ENCODE results near the gene ARHGAP28. TPM values are rescaled to one million over a fixed set of nuclear protein-coding genes. Genes with fewer than 3 reads are reported as not detected.

Gene ARHGAP28
- total RNA-seq, 2 donors from 2014 or later, result 3.0 TPM

DNA sequence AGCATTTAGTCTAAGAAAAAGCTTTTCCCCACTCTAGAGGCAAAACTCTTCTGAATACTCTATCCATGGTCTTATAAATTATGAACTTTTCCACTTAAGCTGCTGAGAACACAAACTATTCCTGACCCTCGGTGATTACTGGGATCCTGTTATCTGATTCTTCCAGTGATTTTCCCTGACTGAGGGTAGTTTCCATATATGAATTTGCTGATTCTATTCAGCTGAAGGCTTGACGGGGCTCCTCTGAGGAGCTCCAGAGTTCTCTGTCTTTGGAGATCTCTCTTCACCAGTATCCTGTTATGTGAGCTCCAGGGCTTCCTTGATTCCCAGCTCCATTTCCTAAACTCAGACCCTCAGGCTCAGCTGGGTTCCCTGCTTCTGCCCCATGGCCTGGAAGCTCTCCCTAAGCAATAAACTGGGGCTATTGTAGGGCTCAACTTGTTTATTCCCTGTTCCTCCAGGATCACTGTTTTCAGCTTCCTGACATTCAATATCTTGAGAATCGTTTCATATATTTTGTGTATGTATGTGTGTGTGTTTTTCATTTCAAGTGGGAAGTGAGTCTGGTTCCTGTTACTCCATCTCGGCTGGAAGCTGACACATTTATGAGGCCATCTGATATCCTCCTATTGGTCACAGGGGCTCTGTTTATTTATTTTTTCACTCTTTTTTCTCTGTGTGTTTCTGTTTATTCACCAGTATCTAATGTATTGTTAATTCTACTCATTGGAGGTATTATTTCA, 78.2 kb downstream of the ARHGAP28 start:
- TF ChIP-seq, protein P1, sequence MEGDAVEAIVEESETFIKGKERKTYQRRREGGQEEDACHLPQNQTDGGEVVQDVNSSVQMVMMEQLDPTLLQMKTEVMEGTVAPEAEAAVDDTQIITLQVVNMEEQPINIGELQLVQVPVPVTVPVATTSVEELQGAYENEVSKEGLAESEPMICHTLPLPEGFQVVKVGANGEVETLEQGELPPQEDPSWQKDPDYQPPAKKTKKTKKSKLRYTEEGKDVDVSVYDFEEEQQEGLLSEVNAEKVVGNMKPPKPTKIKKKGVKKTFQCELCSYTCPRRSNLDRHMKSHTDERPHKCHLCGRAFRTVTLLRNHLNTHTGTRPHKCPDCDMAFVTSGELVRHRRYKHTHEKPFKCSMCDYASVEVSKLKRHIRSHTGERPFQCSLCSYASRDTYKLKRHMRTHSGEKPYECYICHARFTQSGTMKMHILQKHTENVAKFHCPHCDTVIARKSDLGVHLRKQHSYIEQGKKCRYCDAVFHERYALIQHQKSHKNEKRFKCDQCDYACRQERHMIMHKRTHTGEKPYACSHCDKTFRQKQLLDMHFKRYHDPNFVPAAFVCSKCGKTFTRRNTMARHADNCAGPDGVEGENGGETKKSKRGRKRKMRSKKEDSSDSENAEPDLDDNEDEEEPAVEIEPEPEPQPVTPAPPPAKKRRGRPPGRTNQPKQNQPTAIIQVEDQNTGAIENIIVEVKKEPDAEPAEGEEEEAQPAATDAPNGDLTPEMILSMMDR (IDR thresholded peaks at IDR 0.05), result no peak
- Histone ChIP-seq H3K9me3 (peaks cover 4 to 13% of the 10 kb centered on the region in 2 donors), H3K4me1 (no peaks in the 10 kb centered on the region), H3K36me3 (no peaks in the 10 kb centered on the region), H3K27ac (no peak overlapping the region), H3K4me3 (no peak overlapping the region), H3K27me3 (no peaks in the 10 kb centered on the region)
- DNase-seq (ENCODE audit: low spot score), result no peak

DNA sequence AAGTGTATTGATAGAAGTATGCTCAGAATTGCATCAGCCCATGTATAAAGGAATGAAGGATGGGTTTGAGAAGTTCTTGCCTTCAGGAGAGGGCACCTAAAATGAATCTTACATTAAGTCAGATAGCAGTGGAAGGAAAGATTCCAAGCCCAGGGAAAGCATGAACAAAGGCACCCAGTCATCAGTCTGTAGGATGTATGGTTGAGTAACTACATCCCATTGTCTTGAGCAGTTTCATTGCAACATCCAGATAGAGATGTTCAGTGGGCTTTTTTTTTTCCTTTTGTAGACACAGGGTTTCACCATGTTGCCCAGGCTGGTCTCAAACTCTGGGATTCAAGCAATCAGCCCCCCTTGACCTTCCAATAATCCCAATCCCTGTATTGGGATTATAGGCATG, 80.7 kb downstream of the ARHGAP28 start:
- TF ChIP-seq, protein P1 (IDR thresholded peaks at IDR 0.05), result no peak

DNA sequence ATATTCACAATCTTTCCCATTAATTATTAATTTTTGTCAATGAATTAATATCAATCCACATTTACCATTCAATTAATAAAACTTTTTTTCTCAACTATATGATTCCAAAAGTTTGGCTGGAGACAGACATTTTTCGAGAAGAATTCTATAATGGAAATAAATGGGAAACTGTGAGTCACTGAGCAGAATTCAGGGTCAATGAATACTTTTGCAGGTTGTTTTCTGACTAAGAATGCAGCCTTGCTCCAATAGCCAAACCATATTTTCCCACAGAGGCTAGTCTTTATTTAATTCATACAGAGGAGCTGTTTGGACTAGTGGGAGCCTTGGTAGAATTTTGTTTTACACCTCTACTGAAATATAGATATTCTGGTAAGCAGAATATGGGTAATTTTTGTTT, 82.3 kb downstream of the ARHGAP28 start:
- H3K9me3 ChIP-seq, result no peaks in the 10 kb centered on the region
- H3K27me3 ChIP-seq, result no peaks in the 10 kb centered on the region
- H3K4me3 ChIP-seq, result no peak overlapping the region
- DNase-seq (ENCODE audit: low spot score), result no peak
- no peaks in the 10 kb centered on the region for H3K4me1 ChIP-seq
- H3K36me3 ChIP-seq, result no peaks in the 10 kb centered on the region
- TF ChIP-seq, protein P1 (IDR thresholded peaks at IDR 0.05), result no peak
- no peak overlapping the region for H3K27ac ChIP-seq

More for the DNA sequence above, 80.7 kb downstream of the ARHGAP28 start:
- H3K27me3 ChIP-seq, result no peaks in the 10 kb centered on the region
- no peaks in the 10 kb centered on the region for H3K36me3 ChIP-seq
- H3K9me3 ChIP-seq, result no peaks in the 10 kb centered on the region
- no peak overlapping the region for H3K27ac ChIP-seq
- H3K4me1 ChIP-seq, result no peaks in the 10 kb centered on the region
- no peak for DNase-seq (ENCODE audit: low spot score)
- no peak overlapping the region for H3K4me3 ChIP-seq

DNA sequence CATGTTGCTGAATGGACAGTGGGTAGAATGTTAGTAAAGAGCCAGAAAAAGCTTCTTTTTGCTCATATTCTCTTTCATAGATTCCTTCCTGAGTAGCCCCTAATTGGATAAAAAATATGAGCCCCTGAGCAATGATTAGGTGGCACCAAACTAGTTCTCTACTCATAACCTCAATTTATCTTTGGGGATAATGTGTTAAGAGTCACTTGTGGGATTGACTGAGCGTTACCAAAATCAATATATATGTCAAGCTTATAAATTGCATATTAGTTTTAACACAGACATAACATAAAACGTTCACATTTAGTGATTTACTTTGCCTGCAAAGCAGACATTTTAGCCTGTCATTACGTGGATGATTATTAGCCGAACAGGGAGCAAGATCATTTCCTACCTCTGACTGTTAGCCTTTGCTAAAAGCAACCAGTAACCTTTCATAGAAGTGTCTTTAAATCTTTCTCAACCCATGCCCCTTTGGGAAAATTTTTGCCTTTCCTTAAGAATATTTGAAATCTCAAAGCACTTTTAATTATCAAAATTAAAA, 85.4 kb downstream of the ARHGAP28 start:
- no peaks in the 10 kb centered on the region for H3K4me1 ChIP-seq
- H3K27ac ChIP-seq, result no peak overlapping the region
- no peaks in the 10 kb centered on the region for H3K27me3 ChIP-seq
- no peak for DNase-seq (ENCODE audit: low spot score)
- H3K9me3 ChIP-seq, result no peaks in the 10 kb centered on the region
- TF ChIP-seq, protein P1 (IDR thresholded peaks at IDR 0.05), result no peak
- H3K36me3 ChIP-seq, result no peaks in the 10 kb centered on the region
- H3K4me3 ChIP-seq, result no peak overlapping the region

DNA sequence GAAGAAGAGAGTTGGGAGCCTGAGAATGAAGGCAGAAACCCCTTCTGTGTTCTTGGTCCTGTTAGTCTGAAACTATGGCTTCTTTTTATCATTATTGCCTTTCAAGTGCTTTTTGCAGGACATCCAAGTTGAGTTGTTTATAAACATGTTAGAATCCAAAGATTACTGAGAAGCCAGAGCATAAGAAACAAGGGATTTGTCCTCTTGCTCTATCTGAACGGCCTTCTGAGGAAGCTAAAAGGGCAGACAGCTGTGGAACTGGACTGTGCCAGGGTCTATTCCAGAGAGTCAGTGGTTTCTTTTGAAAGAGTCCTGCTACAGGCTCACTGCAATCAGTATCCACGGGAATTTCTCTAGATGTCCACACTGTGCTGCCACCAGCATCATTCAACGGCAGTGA, 86.6 kb downstream of the ARHGAP28 start:
- TF ChIP-seq, protein P1 (IDR thresholded peaks at IDR 0.05), result no peak
- peaks cover 0 to 10% of the 10 kb centered on the region in 2 donors for H3K9me3 ChIP-seq
- H3K4me1 ChIP-seq, result no peaks in the 10 kb centered on the region
- H3K27me3 ChIP-seq, result no peaks in the 10 kb centered on the region
- no peak overlapping the region for H3K4me3 ChIP-seq
- no peak for DNase-seq (ENCODE audit: low spot score)
- no peak overlapping the region for H3K27ac ChIP-seq
- H3K36me3 ChIP-seq, result no peaks in the 10 kb centered on the region
